ENCODE results near the gene SAT1. TPM values are rescaled to one million over a fixed set of nuclear protein-coding genes. Genes with fewer than 3 reads are reported as not detected.

SAT1 gene
- total RNA-seq (2016; rRNA removed; fragmentation: Illumina TruSeq; extraction: Trizol) (216 and 237 TPM in 2 replicates), polyA plus RNA-seq (2011; rRNA removed) (1,213 and 1,243 TPM in 2 replicates), polyA minus RNA-seq (2011; rRNA and poly(A)+ RNA removed; ENCODE audit: low replicate concordance) (38.8 and 128 TPM in 2 replicates), Bru-seq, nascent RNA (percentile 99 among the genes with signal in this experiment), BruChase-seq, experiment 1, labeled RNA remaining after a 6-hour chase (percentile 100 among the genes with signal in this experiment), BruChase-seq, experiment 2, labeled RNA remaining after a 2-hour chase (percentile 100 among the genes with signal in this experiment)
- 71.5 and 78.9 TPM in 2 replicates for total RNA-seq (2016; cell fraction: cytosol; rRNA removed; fragmentation: Illumina TruSeq; extraction: Trizol; ENCODE audit: low read depth)
- total RNA-seq (2016; cell fraction: insoluble cytoplasmic fraction; rRNA removed; fragmentation: Illumina TruSeq; extraction: Trizol), result 224 and 242 TPM in 2 replicates
- total RNA-seq (2016; cell fraction: membrane; rRNA removed; fragmentation: Illumina TruSeq; extraction: Trizol), result 183 and 209 TPM in 2 replicates
- total RNA-seq (2016; cell fraction: nucleus; rRNA removed; fragmentation: Illumina TruSeq; extraction: Trizol), result 221 and 242 TPM in 2 replicates
- 501 and 788 TPM in 2 replicates for polyA plus RNA-seq (2011; cell fraction: cytosol; rRNA removed)
- polyA plus RNA-seq (2011; cell fraction: nucleus; rRNA removed), result 2,273 and 3,133 TPM in 2 replicates
- 931 and 961 TPM in 2 replicates for polyA plus RNA-seq (2012)
- 82.9 and 86.6 TPM in 2 replicates for polyA plus RNA-seq (2016; cell fraction: cytosol; fragmentation: Illumina TruSeq; extraction: Trizol; ENCODE audit: low read depth)
- polyA plus RNA-seq (2016; cell fraction: insoluble cytoplasmic fraction; fragmentation: Illumina TruSeq; extraction: Trizol; ENCODE audit: low read depth), result 238 and 267 TPM in 2 replicates
- polyA plus RNA-seq (2016; cell fraction: membrane; fragmentation: Illumina TruSeq; extraction: Trizol; ENCODE audit: low read depth), result 166 and 177 TPM in 2 replicates
- polyA plus RNA-seq (2016; cell fraction: nucleus; fragmentation: Illumina TruSeq; extraction: Trizol; ENCODE audit: insufficient read depth, low read depth), result 367 and 400 TPM in 2 replicates
- 149 and 175 TPM in 2 replicates for polyA minus RNA-seq (2011; cell fraction: cytosol; rRNA and poly(A)+ RNA removed)
- polyA minus RNA-seq (2011; cell fraction: nucleus; rRNA and poly(A)+ RNA removed), result 734 and 963 TPM in 2 replicates
- long read RNA-seq, experiment 1, transcript SAT1-204 (6 exons, 1,065 nt), result major isoform, 471 of 583 reads
- long read RNA-seq, experiment 1, transcript SAT1-207 (3 exons, 1,033 nt), result minor isoform, 7 of 583 reads
- long read RNA-seq, experiment 1, transcript SAT1-202 (3 exons, 909 nt), result minor isoform, 6 of 583 reads
- long read RNA-seq, experiment 1, transcript SAT1-209 (7 exons, 1,135 nt), result minor isoform, 58 of 583 reads
- long read RNA-seq, experiment 1, partial matches to known transcripts, result 2 of 583 reads
- long read RNA-seq, experiment 1, other reads (novel, unspliced or antisense), result 38 of 583 reads
- long read RNA-seq, experiment 2, transcript SAT1-204 (6 exons, 1,065 nt), result major isoform, 472 of 769 reads
- long read RNA-seq, experiment 2, transcript SAT1-207 (3 exons, 1,033 nt), result minor isoform, 12 of 769 reads
- long read RNA-seq, experiment 2, transcript SAT1-209 (7 exons, 1,135 nt), result minor isoform, 203 of 769 reads
- long read RNA-seq, experiment 2, partial matches to known transcripts, result 15 of 769 reads
- long read RNA-seq, experiment 2, other reads (novel, unspliced or antisense), result 63 of 769 reads

DNA sequence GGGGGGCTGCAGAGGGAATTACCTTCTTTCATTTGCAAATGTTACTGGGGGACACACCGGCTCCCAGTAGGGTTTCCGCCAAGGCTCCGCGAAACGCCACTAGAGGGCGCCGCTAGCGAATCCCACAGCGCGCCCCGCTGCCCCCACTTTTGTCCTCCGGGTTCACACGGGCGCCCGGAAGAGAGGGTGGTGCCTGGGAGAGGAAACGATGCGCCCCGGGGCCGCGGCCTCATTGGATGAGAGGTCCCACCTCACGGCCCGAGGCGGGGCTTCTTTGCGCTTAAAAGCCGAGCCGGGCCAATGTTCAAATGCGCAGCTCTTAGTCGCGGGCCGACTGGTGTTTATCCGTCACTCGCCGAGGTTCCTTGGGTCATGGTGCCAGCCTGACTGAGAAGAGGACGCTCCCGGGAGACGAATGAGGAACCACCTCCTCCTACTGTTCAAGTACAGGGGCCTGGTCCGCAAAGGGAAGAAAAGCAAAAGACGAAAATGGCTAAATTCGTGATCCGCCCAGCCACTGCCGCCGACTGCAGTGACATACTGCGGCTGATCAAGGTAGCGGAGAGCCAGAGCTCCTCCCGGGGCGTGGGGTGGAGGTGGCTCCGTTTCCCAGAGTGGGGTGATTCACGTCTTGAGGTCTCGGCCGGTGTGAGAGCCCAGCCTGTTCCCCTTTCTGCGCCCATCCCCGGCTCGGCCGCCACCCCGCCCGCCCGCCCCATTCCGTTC, at the start of gene SAT1:
Gene SAT1 (plus strand): TSS at position 311 of the 726 bp plus-strand sequence. CDS start 179 bp downstream, at position 490.
- Histone ChIP-seq H4K20me1 (ENCODE audit: insufficient read depth, low read length) (peaks cover 17% of the 10 kb centered on the region), H3K4me2 (ENCODE audit: low read depth, low read length) (peak within 1 kb of the TSS; percentile 78), H3K4me1 (ENCODE audit: insufficient read depth, low read length) (peaks cover 33% of the 10 kb centered on the region), H3K79me2 (ENCODE audit: insufficient read depth, low read length) (peaks cover 31% of the 10 kb centered on the region), H3K27me3 (ENCODE audit: control insufficient read depth in 1 of 2, insufficient read depth in 2 of 2, low read length in 2 of 2) (no peaks in the 10 kb centered on the region; a peak in 1 of 5 replicates), H3K4me3 (replicated peaks in 1 of 3; ENCODE audit: insufficient read depth in 1 of 3, low read depth in 2 of 3, low read length in 3 of 3) (peak within 1 kb of the TSS; percentile 87 to 93 (median 88)), H3K27ac (ENCODE audit: extremely low read length, insufficient read depth, low read length) (peak within 1 kb of the TSS; percentile 82), H3K36me3 (replicated peaks in 1 of 2; ENCODE audit: control insufficient read depth in 1 of 2, insufficient read depth in 2 of 2, low read length in 2 of 2) (peaks cover 0 to 1% of the 10 kb centered on the region in 2 experiments; a peak in 2 of 5 replicates), H3K9ac (ENCODE audit: insufficient read depth, low read depth, low read length) (peak within 1 kb of the TSS; percentile 89), H2AFZ (ENCODE audit: low read length) (peak within 1 kb of the TSS; percentile 42), H3K9me3 (ENCODE audit: low read length) (no peaks in the 10 kb centered on the region)
- ChIA-PET POLR2A (interaction anchor here (0.6 to 4.7 kb wide), 28 partner anchors 13 to 271 kb away, joined by 3 to 91 read pairs (median 6); partner anchors contain the start of genes ACOT9, APOO and CXorf58), CTCF (ENCODE audit: low intra/inter-chr PET ratio, low total read pairs) (interaction anchor here (2.0 kb wide), 1 partner anchor 119 kb away, joined by 27 read pairs; no protein-coding TSS in a partner anchor)
- FAIRE-seq, result no peak
- peak; percentile 88 for DNase-seq (ENCODE audit: low spot score)
- in situ Hi-C loops (cut with HindIII; ENCODE audit: extremely low pct_ligation_motif_present, low pct_unique_long_range_greater_than_20kb) (loop anchor here (5.0 kb wide), 1 partner anchor 119 kb away; no protein-coding TSS in a partner anchor), intact Hi-C loops (cut with micrococcal nuclease; ENCODE audit: unreplicated experiment) (loop anchor here (1.0 to 10.0 kb wide), 2 partner anchors 119 to 1938 kb away; no protein-coding TSS in a partner anchor)
- peak; percentile 95 for ATAC-seq
- no TSS peak for BruUV-seq (replicated peaks)
- no CpG with 5 or more reads among the region's 58 CpGs for WGBS (ENCODE audit: low lambda C conversion rate)
- TF ChIP-seq ZNF10 (CRISPR knock-in tag; IDR thresholded peaks at IDR 0.05; ENCODE audit: borderline replicate concordance, low read depth) (no peak), GATAD1 (CRISPR knock-in tag; IDR thresholded peaks at IDR 0.05) (peak; percentile 35; the same call in 1 of the 2 replicates), HDAC1 (CRISPR knock-in tag; IDR thresholded peaks at IDR 0.05) (peak; percentile 58; the same call in 1 of the 2 replicates), MAFK (conservative IDR thresholded peaks at IDR 0.05 in 1 of 2, IDR thresholded peaks at IDR 0.05 in 1 of 2; ENCODE audit: low read length in 2 of 2) (no peak), ZKSCAN8 (CRISPR knock-in tag; IDR thresholded peaks at IDR 0.05; ENCODE audit: borderline replicate concordance) (peak; percentile 55; the same call in 1 of the 2 replicates), GTF2F1 (IDR thresholded peaks at IDR 0.05; ENCODE audit: low read length) (0 out of 2 replicates have a peak, but pooled peaks have one; percentile 50), FOXO1 (CRISPR knock-in tag; IDR thresholded peaks at IDR 0.05) (peak; percentile 58), AHR (CRISPR knock-in tag; IDR thresholded peaks at IDR 0.05) (no peak)
- TF ChIP-seq, protein P1, sequence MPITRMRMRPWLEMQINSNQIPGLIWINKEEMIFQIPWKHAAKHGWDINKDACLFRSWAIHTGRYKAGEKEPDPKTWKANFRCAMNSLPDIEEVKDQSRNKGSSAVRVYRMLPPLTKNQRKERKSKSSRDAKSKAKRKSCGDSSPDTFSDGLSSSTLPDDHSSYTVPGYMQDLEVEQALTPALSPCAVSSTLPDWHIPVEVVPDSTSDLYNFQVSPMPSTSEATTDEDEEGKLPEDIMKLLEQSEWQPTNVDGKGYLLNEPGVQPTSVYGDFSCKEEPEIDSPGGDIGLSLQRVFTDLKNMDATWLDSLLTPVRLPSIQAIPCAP (CRISPR knock-in tag; IDR thresholded peaks at IDR 0.05; ENCODE audit: low read depth), result no peak
- TF ChIP-seq, protein P2, sequence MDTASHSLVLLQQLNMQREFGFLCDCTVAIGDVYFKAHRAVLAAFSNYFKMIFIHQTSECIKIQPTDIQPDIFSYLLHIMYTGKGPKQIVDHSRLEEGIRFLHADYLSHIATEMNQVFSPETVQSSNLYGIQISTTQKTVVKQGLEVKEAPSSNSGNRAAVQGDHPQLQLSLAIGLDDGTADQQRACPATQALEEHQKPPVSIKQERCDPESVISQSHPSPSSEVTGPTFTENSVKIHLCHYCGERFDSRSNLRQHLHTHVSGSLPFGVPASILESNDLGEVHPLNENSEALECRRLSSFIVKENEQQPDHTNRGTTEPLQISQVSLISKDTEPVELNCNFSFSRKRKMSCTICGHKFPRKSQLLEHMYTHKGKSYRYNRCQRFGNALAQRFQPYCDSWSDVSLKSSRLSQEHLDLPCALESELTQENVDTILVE (CRISPR knock-in tag; IDR thresholded peaks at IDR 0.05), result no peak; the same call in 1 of the 2 replicates
- TF ChIP-seq, protein P3, sequence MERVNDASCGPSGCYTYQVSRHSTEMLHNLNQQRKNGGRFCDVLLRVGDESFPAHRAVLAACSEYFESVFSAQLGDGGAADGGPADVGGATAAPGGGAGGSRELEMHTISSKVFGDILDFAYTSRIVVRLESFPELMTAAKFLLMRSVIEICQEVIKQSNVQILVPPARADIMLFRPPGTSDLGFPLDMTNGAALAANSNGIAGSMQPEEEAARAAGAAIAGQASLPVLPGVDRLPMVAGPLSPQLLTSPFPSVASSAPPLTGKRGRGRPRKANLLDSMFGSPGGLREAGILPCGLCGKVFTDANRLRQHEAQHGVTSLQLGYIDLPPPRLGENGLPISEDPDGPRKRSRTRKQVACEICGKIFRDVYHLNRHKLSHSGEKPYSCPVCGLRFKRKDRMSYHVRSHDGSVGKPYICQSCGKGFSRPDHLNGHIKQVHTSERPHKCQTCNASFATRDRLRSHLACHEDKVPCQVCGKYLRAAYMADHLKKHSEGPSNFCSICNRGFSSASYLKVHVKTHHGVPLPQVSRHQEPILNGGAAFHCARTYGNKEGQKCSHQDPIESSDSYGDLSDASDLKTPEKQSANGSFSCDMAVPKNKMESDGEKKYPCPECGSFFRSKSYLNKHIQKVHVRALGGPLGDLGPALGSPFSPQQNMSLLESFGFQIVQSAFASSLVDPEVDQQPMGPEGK (CRISPR knock-in tag; IDR thresholded peaks at IDR 0.05), result peak; percentile 81

Data from HepG2 (cell line).